ENCODE results near the gene EVX2. TPM values are rescaled to one million over a fixed set of nuclear protein-coding genes. Genes with fewer than 3 reads are reported as not detected.

Gene EVX2
- total and polyA plus RNA-seq, 2 of the 13 experiments (the other 11 are each of a cell fraction or from before 2014, with no cell fraction given), result not detected

DNA sequence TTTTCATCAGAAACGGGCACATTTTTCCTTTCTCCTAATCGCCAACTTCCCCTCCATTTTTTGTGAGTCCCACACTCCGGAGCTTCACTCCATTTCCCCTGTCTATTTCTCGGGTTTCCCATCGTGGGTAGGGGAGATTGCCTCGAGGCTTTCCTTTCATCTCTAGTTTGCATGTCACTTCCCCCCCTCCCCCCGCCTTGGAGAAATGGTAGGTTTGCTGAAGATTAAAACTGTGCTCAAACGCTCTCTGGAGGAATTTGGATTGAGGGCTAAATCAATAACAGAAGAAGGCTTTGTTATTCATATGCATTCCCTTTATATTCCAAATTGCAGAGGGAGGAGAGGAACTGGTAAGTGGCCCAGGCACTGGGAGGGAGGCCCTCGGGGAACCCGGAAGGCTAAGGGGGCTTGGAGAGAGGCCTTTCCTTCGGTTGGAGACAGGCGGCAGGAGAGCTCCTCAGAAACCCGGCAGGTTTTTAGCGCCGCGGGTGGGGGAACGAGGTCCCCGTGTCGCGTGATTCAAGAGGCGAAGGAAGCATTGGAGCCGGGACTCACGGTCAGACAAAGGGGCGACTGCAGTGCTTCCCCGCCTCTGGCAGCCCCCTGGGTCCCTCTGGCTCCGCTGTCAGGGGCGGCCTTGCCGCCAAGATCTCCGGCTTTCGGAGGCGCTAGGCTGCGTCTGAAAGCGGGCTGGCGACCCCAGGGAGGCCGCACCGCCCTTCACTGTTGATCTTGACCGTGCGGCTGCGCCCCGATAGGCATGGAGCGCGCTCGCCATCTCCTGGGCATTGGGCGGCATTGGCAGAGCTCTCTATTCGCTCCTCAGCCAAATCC lies 13.4 kb upstream of the EVX2 start (continued):
- no peak for TF ChIP-seq NFATC3 (CRISPR knock-in tag; IDR thresholded peaks at IDR 0.05)
- TF ChIP-seq SNAI1 (CRISPR knock-in tag; IDR thresholded peaks at IDR 0.05; ENCODE audit: borderline replicate concordance), result no peak
- TF ChIP-seq ETV6 (CRISPR knock-in tag; conservative IDR thresholded peaks at IDR 0.05), result no peak
- peak; percentile 24; the same call in 1 of the 2 replicates for TF ChIP-seq MIER3 (CRISPR knock-in tag; IDR thresholded peaks at IDR 0.05; ENCODE audit: borderline replicate concordance)
- peak; percentile 62; the same call in 1 of the 2 replicates for TF ChIP-seq ZNF430 (CRISPR knock-in tag; IDR thresholded peaks at IDR 0.05)
- TF ChIP-seq PHB2 (IDR thresholded peaks at IDR 0.05; ENCODE audit: partially characterized antibody), result no peak
- peak in 1 of 2 experiments; percentile 59; a peak in 1 of 4 replicates for TF ChIP-seq KLF16 (CRISPR knock-in tag; IDR thresholded peaks at IDR 0.05)
- TF ChIP-seq, protein P1, sequence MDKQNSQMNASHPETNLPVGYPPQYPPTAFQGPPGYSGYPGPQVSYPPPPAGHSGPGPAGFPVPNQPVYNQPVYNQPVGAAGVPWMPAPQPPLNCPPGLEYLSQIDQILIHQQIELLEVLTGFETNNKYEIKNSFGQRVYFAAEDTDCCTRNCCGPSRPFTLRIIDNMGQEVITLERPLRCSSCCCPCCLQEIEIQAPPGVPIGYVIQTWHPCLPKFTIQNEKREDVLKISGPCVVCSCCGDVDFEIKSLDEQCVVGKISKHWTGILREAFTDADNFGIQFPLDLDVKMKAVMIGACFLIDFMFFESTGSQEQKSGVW (CRISPR knock-in tag; IDR thresholded peaks at IDR 0.05; ENCODE audit: borderline replicate concordance), result no peak
- TF ChIP-seq ATRX (CRISPR knock-in tag; IDR thresholded peaks at IDR 0.05; ENCODE audit: borderline replicate concordance), result no peak
- TF ChIP-seq, protein P2, sequence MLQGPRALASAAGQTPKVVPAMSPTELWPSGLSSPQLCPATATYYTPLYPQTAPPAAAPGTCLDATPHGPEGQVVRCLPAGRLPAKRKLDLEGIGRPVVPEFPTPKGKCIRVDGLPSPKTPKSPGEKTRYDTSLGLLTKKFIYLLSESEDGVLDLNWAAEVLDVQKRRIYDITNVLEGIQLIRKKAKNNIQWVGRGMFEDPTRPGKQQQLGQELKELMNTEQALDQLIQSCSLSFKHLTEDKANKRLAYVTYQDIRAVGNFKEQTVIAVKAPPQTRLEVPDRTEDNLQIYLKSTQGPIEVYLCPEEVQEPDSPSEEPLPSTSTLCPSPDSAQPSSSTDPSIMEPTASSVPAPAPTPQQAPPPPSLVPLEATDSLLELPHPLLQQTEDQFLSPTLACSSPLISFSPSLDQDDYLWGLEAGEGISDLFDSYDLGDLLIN (CRISPR knock-in tag; IDR thresholded peaks at IDR 0.05; ENCODE audit: borderline replicate concordance), result no peak
- no peak for TF ChIP-seq ZNF850 (CRISPR knock-in tag; conservative IDR thresholded peaks at IDR 0.05)
- TF ChIP-seq ZNF138 (CRISPR knock-in tag; IDR thresholded peaks at IDR 0.05; ENCODE audit: low read depth), result peak; percentile 69; the same call in 1 of the 2 replicates
- peak; percentile 63; the same call in 1 of the 2 replicates for TF ChIP-seq ZNF225 (CRISPR knock-in tag; IDR thresholded peaks at IDR 0.05)
- TF ChIP-seq FOXC1 (CRISPR knock-in tag; IDR thresholded peaks at IDR 0.05; ENCODE audit: borderline replicate concordance), result no peak; the same call in 1 of the 2 replicates
- TF ChIP-seq, protein P3, sequence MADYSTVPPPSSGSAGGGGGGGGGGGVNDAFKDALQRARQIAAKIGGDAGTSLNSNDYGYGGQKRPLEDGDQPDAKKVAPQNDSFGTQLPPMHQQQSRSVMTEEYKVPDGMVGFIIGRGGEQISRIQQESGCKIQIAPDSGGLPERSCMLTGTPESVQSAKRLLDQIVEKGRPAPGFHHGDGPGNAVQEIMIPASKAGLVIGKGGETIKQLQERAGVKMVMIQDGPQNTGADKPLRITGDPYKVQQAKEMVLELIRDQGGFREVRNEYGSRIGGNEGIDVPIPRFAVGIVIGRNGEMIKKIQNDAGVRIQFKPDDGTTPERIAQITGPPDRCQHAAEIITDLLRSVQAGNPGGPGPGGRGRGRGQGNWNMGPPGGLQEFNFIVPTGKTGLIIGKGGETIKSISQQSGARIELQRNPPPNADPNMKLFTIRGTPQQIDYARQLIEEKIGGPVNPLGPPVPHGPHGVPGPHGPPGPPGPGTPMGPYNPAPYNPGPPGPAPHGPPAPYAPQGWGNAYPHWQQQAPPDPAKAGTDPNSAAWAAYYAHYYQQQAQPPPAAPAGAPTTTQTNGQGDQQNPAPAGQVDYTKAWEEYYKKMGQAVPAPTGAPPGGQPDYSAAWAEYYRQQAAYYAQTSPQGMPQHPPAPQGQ (CRISPR knock-in tag; IDR thresholded peaks at IDR 0.05; ENCODE audit: borderline replicate concordance), result peak; percentile 49; the same call in 1 of the 2 replicates
- TF ChIP-seq MTA3 (CRISPR knock-in tag; IDR thresholded peaks at IDR 0.05), result no peak
- TF ChIP-seq ZNF556 (CRISPR knock-in tag; IDR thresholded peaks at IDR 0.05; ENCODE audit: borderline replicate concordance), result no peak
- no peak for TF ChIP-seq KLF15 (CRISPR knock-in tag; IDR thresholded peaks at IDR 0.05; ENCODE audit: borderline replicate concordance)
- TF ChIP-seq, protein P4, sequence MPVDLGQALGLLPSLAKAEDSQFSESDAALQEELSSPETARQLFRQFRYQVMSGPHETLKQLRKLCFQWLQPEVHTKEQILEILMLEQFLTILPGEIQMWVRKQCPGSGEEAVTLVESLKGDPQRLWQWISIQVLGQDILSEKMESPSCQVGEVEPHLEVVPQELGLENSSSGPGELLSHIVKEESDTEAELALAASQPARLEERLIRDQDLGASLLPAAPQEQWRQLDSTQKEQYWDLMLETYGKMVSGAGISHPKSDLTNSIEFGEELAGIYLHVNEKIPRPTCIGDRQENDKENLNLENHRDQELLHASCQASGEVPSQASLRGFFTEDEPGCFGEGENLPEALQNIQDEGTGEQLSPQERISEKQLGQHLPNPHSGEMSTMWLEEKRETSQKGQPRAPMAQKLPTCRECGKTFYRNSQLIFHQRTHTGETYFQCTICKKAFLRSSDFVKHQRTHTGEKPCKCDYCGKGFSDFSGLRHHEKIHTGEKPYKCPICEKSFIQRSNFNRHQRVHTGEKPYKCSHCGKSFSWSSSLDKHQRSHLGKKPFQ (CRISPR knock-in tag; IDR thresholded peaks at IDR 0.05; ENCODE audit: insufficient replicate concordance), result peak; percentile 26
- no peak for TF ChIP-seq ZSCAN21 (CRISPR knock-in tag; IDR thresholded peaks at IDR 0.05; ENCODE audit: borderline replicate concordance)
- TF ChIP-seq SUZ12 (IDR thresholded peaks at IDR 0.05; ENCODE audit: low read depth, low read length), result no peak

Data from HepG2 (cell line).